ENCODE measurements around the gene SCRN1. TPM values are rescaled to one million over a fixed set of nuclear protein-coding genes. Genes with fewer than 3 reads are reported as not detected.

The SCRN1 gene
- total and polyA plus RNA-seq, 2 experiments from 2014 or later = 47.1 to 73.5 TPM

- H3K4me1 ChIP-seq (ENCODE audit: insufficient read depth) = no peaks in the 10 kb centered on the region
- H3K9me2 ChIP-seq (replicated peaks; ENCODE audit: insufficient read depth) = no peaks in the 10 kb centered on the region
- H3K36me3 ChIP-seq (replicated peaks; ENCODE audit: insufficient read depth, low read depth) = no peaks in the 10 kb centered on the region
- no peak for DNase-seq (ENCODE audit: low spot score)
- H3K4me2 ChIP-seq = no peak overlapping the region
- H3K27ac ChIP-seq = no peak overlapping the region
- H3K9me3 ChIP-seq (ENCODE audit: low read depth) = no peaks in the 10 kb centered on the region
- WGBS (ENCODE audit: low lambda C conversion rate, missing lambda C conversion rate) = 96% methylated on average over 8 of the region's 8 CpGs
- TF ChIP-seq CTCF (IDR thresholded peaks at IDR 0.05; ENCODE audit: poor library complexity) = no peak
- no peak for TF ChIP-seq EZH2phosphoT487 (IDR thresholded peaks at IDR 0.05; ENCODE audit: low read depth, severe bottlenecking, unreplicated experiment)
- TF ChIP-seq EZH2 (IDR thresholded peaks at IDR 0.05; ENCODE audit: borderline replicate concordance) = no peak
- no peak overlapping the region for H2AFZ ChIP-seq
- H3K4me3 ChIP-seq = no peak overlapping the region
- H3K79me2 ChIP-seq = peaks cover 22% of the 10 kb centered on the region
- H3K27me3 ChIP-seq = no peaks in the 10 kb centered on the region
- no peaks in the 10 kb centered on the region for H4K20me1 ChIP-seq (ENCODE audit: insufficient read depth, poor library complexity, severe bottlenecking)
Observed at GRCh38 chr7:29958667-29959358, 30.8 kb downstream of the SCRN1 start.

- Histone ChIP-seq H3K4me2 (no peak overlapping the region), H3K4me3 (no peak overlapping the region), H2AFZ (no peak overlapping the region), H3K9me2 (replicated peaks; ENCODE audit: insufficient read depth) (no peaks in the 10 kb centered on the region), H4K20me1 (ENCODE audit: insufficient read depth, poor library complexity, severe bottlenecking) (no peaks in the 10 kb centered on the region), H3K27ac (no peak overlapping the region), H3K4me1 (ENCODE audit: insufficient read depth) (no peaks in the 10 kb centered on the region), H3K79me2 (peaks cover 22% of the 10 kb centered on the region), H3K9me3 (ENCODE audit: low read depth) (no peaks in the 10 kb centered on the region), H3K36me3 (replicated peaks; ENCODE audit: insufficient read depth, low read depth) (no peaks in the 10 kb centered on the region), H3K27me3 (no peaks in the 10 kb centered on the region)
- no peak for DNase-seq (ENCODE audit: low spot score)
- WGBS (ENCODE audit: low lambda C conversion rate, missing lambda C conversion rate) = 87% methylated on average over 9 of the region's 9 CpGs
- TF ChIP-seq EZH2phosphoT487 (IDR thresholded peaks at IDR 0.05; ENCODE audit: low read depth, severe bottlenecking, unreplicated experiment) (no peak), CTCF (IDR thresholded peaks at IDR 0.05; ENCODE audit: poor library complexity) (no peak), EZH2 (IDR thresholded peaks at IDR 0.05; ENCODE audit: borderline replicate concordance) (no peak)
Observed at GRCh38 chr7:29957521-29958310, 31.9 kb downstream of the SCRN1 start.

GRCh38 chr7:29956487-29956836 is 33.1 kb downstream of the SCRN1 start:
- no peaks in the 10 kb centered on the region for H4K20me1 ChIP-seq (ENCODE audit: insufficient read depth, poor library complexity, severe bottlenecking)
- no peak overlapping the region for H2AFZ ChIP-seq
- H3K27ac ChIP-seq = no peak overlapping the region
- H3K4me3 ChIP-seq = no peak overlapping the region
- peaks cover 22% of the 10 kb centered on the region for H3K79me2 ChIP-seq
- TF ChIP-seq EZH2 (IDR thresholded peaks at IDR 0.05; ENCODE audit: borderline replicate concordance) (no peak), CTCF (IDR thresholded peaks at IDR 0.05; ENCODE audit: poor library complexity) (no peak), EZH2phosphoT487 (IDR thresholded peaks at IDR 0.05; ENCODE audit: low read depth, severe bottlenecking, unreplicated experiment) (no peak)
- no peaks in the 10 kb centered on the region for H3K9me3 ChIP-seq (ENCODE audit: low read depth)
- H3K9me2 ChIP-seq (replicated peaks; ENCODE audit: insufficient read depth) = no peaks in the 10 kb centered on the region
- no peaks in the 10 kb centered on the region for H3K27me3 ChIP-seq
- H3K4me2 ChIP-seq = no peak overlapping the region
- no peaks in the 10 kb centered on the region for H3K36me3 ChIP-seq (replicated peaks; ENCODE audit: insufficient read depth, low read depth)
- H3K4me1 ChIP-seq (ENCODE audit: insufficient read depth) = no peaks in the 10 kb centered on the region
- no peak for DNase-seq (ENCODE audit: low spot score)
- 79% methylated on average over 3 of the region's 3 CpGs for WGBS (ENCODE audit: low lambda C conversion rate, missing lambda C conversion rate)

Data from hepatocyte (in vitro differentiated cells).